GM12878 (cell line): Measurements from ENCODE around the gene SAMD1. TPM values are rescaled to one million over a fixed set of nuclear protein-coding genes. Genes with fewer than 3 reads are reported as not detected.
A peak's percentile ranks its signal among the peaks of the same experiment; 100 is the strongest.
"Not testable (repeated sequence)": the region's sequence is repeated elsewhere in the genome, so short reads cannot be mapped to it uniquely, and the experiment has no call there.

Source experiments
- ATAC-seq: fragments of 200-7000 bp; cut with Tn5 transposase; 3 replicates; pipeline ENCODE4 v1.9.1; 2020; ENCODE audit warnings: mild to moderate bottlenecking, moderate library complexity
- BruUV-seq: library from RNA; stranded (reverse); fragments of 400-500 nt; replicated peaks from 2 replicates; lab custom pipeline; 2021; lab: Mats Ljungman, UMichigan
- CTCF ChIA-PET: fragments of 300-600 bp; sonication (Branson Sonifier 250); formaldehyde crosslinking; extraction: SDS; loops from one replicate; lab custom pipeline; 2021; ENCODE audit warnings: inconsistent platforms; lab: Yijun Ruan, JAX
- POLR2A ChIA-PET: fragments of 350-600 bp; formaldehyde crosslinking; extraction: SDS; loops from one replicate; lab custom pipeline; 2021; ENCODE audit warnings: inconsistent platforms; lab: Charles Lee
- RAD21 ChIA-PET: fragments of 300-600 bp; sonication (Branson Sonifier 250); formaldehyde crosslinking; loops from one replicate; lab custom pipeline; 2023; ENCODE audit warnings: antibody characterized with exemption; ENCODE audit not compliant: unreplicated experiment; lab: Charles Lee
- SMC1A ChIA-PET: fragments of 300-600 bp; sonication (Branson Sonifier 250); formaldehyde crosslinking; loops from one replicate; lab custom pipeline; 2023; ENCODE audit not compliant: unreplicated experiment, uncharacterized antibody; lab: Charles Lee
- DNase-seq: peaks from one replicate; pipeline ENCODE4 v3.0.0-alpha.2; 2011; ENCODE audit warnings: low read depth, low spot score
- FAIRE-seq: peaks from 3 replicates; lab custom pipeline; 2011; peaks lifted over from hg19 to GRCh38; lab: Jason Lieb, UNC
- H2AFZ ChIP-seq: 2 replicates; pipeline ENCODE4 v1.6.0; 2011; ENCODE audit warnings: low read depth, low read length, control low read depth; ENCODE audit not compliant: control insufficient read depth
- H3K27ac ChIP-seq: 2 replicates; pipeline ENCODE4 v1.5.1; 2011; ENCODE audit warnings: control low read depth; ENCODE audit not compliant: control insufficient read depth, insufficient read depth
- H3K27me3 ChIP-seq, 2 experiments: replicated peaks in 1 of 2; 2 replicates each; pipeline versions ENCODE4 v1.6.0 to v1.6.1; 2011; ENCODE audit warnings: low read length in 1 of 2; ENCODE audit not compliant: control insufficient read depth in 2 of 2, insufficient read depth in 2 of 2
- H3K36me3 ChIP-seq, 2 experiments: 2 replicates each; pipeline ENCODE4 v1.5.1; 2011; ENCODE audit warnings: low read length in 1 of 2; ENCODE audit not compliant: control insufficient read depth in 2 of 2, insufficient read depth in 2 of 2
- H3K4me1 ChIP-seq: 2 replicates; pipeline ENCODE4 v1.6.1; 2011; ENCODE audit warnings: mild to moderate bottlenecking, low read length, moderate library complexity, mixed read lengths; ENCODE audit not compliant: control insufficient read depth, insufficient read depth
- H3K4me2 ChIP-seq: 2 replicates; pipeline ENCODE4 v1.6.0; 2011; ENCODE audit warnings: control low read depth; ENCODE audit not compliant: control insufficient read depth, insufficient read depth
- H3K4me3 ChIP-seq: fragments of 200-600 bp; sonication (generic); 2 replicates; pipeline ENCODE4 v1.5.1; 2016
- H3K79me2 ChIP-seq: 2 replicates; pipeline ENCODE4 v1.6.0; 2011; ENCODE audit warnings: low read length; ENCODE audit not compliant: control insufficient read depth, insufficient read depth
- H3K9ac ChIP-seq: 2 replicates; pipeline ENCODE4 v1.8.0; 2011; ENCODE audit warnings: low read length, control low read depth, mixed read lengths; ENCODE audit not compliant: control insufficient read depth, insufficient read depth
- H3K9me3 ChIP-seq: replicated peaks from 3 replicates; pipeline ENCODE4 v1.5.1; 2011; ENCODE audit warnings: mild to moderate bottlenecking, low read length; ENCODE audit not compliant: control insufficient read depth, insufficient read depth
- H4K20me1 ChIP-seq: 2 replicates; pipeline ENCODE4 v1.6.0; 2011; ENCODE audit not compliant: control insufficient read depth, insufficient read depth
- CHD4 ChIP-seq: fragments of 200-600 bp; sonication (generic); IDR thresholded peaks from 2 replicates; pipeline ENCODE4 v1.6.1; 2016; ENCODE audit warnings: mild to moderate bottlenecking
- CTCF ChIP-seq, 3 experiments: IDR thresholded peaks in 2 of 3; conservative IDR thresholded peaks in 1 of 3; 2 replicates each; pipeline ENCODE4 v1.5.1; 2011; ENCODE audit warnings: low read depth in 3 of 3, low read length in 3 of 3, mild to moderate bottlenecking in 3 of 3, control low read depth in 2 of 3, moderate library complexity in 2 of 3, inconsistent platforms in 1 of 3, mixed read lengths in 1 of 3; ENCODE audit not compliant: control insufficient read depth in 2 of 3, insufficient read depth in 1 of 3; ENCODE audit errors: extremely low read depth in 1 of 3
- DPF2 ChIP-seq: fragments of 450-650 bp; IDR thresholded peaks from 2 replicates; pipeline ENCODE4 v1.6.1; 2017; ENCODE audit warnings: mild to moderate bottlenecking
- ESRRA ChIP-seq: IDR thresholded peaks from 2 replicates; pipeline ENCODE4 v1.6.1; 2012; ENCODE audit warnings: mild to moderate bottlenecking, low read length, improper control_type of control experiment
- IRF4 ChIP-seq: IDR thresholded peaks from 2 replicates; pipeline ENCODE4 v1.6.1; 2011; ENCODE audit warnings: low read depth, low read length
- MEF2A ChIP-seq: IDR thresholded peaks from 2 replicates; pipeline ENCODE4 v1.6.1; 2011; ENCODE audit warnings: low read depth, mild to moderate bottlenecking, low read length, moderate library complexity; ENCODE audit not compliant: insufficient read depth
- RAD21 ChIP-seq: IDR thresholded peaks from 2 replicates; pipeline ENCODE4 v1.6.1; 2011; ENCODE audit warnings: mild to moderate bottlenecking, low read depth, low read length, moderate library complexity; ENCODE audit not compliant: insufficient read depth
- SMC3 ChIP-seq: IDR thresholded peaks from 2 replicates; pipeline ENCODE4 v1.6.1; 2011; ENCODE audit warnings: low read length, improper control_type of control experiment, borderline replicate concordance
- SP1 ChIP-seq: IDR thresholded peaks from one replicate; pipeline ENCODE4 v1.6.1; 2011; ENCODE audit warnings: low read depth, low read length
- YY1 ChIP-seq: IDR thresholded peaks from 2 replicates; pipeline ENCODE4 v1.6.1; 2011; ENCODE audit warnings: low read depth, mild to moderate bottlenecking, low read length
- WGBS: methylation state at CpG from one replicate; pipeline ENCODE4 v1.1.6; 2016; ENCODE audit warnings: low lambda C conversion rate; ENCODE audit not compliant: insufficient replicate concordance, insufficient coverage; ENCODE audit errors: missing lambda C conversion rate; 5-methylcytosine and 5-hydroxymethylcytosine counted together
- in situ Hi-C: fragments of 300-500 bp; cut with MboI; formaldehyde crosslinking; loops from 9 replicates; pipeline ENCODE4 v1.14.3; 2018; ENCODE audit warnings: mixed read lengths
- intact Hi-C: fragments of 100-400 bp; cut with micrococcal nuclease; formaldehyde crosslinking; loops from one replicate; pipeline ENCODE4 v1.14.2; 2022; ENCODE audit not compliant: unreplicated experiment
- polyA plus RNA-seq, 11 experiments: library from polyadenylated mRNA; depleted of rRNA in 4 of 11; unstranded in 6 of 11; stranded (reverse) in 5 of 11; fragments of >200 nt; fragmentation: Nextera tagmentation in 4 of 11; fragmentation: Illumina TruSeq in 1 of 11; extraction: Ambion mirVana in 4 of 11; extraction: Trizol in 1 of 11; gene quantifications; 1 replicate in 1 of 11; 2 replicates in 10 of 11; pipeline versions ENCODE4 v1.2.1 to v1.2.3, GENCODE V29; 2011 to 2016; ENCODE audit warnings: inconsistent platforms in 2 of 11, missing spikeins in 2 of 11, low read depth in 1 of 11
- total RNA-seq, 4 experiments: library from RNA; depleted of rRNA in 3 of 4; stranded (reverse); fragments of >200 nt in 3 of 4; fragmentation: Illumina TruSeq in 1 of 4; extraction: Trizol in 1 of 4; gene quantifications; 2 replicates each; pipeline versions ENCODE4 v1.2.1 to v1.2.3, GENCODE V29; 2013 to 2021

The SAMD1 gene
- total and polyA plus RNA-seq, 10 of the 15 experiments (the other 5 are each of a cell fraction or from before 2014, with no cell fraction given), result 3.0 to 71.7 (median 19.3) TPM

DNA sequence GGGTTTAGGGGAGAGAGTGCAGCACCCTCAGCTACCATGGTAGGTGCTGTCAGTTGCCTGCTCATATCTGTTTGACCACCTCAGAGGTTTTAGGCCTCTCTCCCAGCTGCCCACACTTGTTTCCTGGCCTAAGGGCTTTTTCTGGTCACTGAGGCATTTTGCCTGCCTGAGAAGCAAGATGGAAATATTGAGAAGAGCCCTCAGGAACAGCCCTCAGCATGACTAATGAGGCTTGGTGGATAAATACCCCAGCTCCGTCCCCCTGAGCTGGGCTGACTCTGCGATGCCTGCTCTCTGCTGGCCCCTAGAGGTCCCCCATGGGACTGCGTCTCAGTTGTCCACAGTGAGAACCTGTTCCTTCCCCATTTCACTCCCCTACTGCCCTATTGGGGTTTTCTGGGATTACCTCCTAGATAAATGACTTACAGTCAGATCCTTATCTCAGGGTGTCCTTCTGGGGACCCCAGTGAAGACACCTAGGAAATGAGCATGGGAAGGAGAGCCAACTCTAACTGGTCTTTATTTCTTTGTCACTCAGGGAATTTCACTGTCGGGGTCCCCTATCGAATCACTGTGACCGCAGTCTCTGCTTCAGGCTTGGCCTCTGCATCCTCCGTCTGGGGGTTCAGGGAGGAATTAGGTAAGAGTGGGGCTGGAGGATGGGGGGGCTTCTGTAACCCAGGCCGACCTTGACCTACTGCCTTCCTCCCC, 42.0 kb downstream of the SAMD1 start:
- no peak overlapping the region for H3K4me3 ChIP-seq
- H3K4me2 ChIP-seq, result no peak overlapping the region
- H4K20me1 ChIP-seq, result no peaks in the 10 kb centered on the region
- ATAC-seq (peak; percentile 87), FAIRE-seq (peak; percentile 89), DNase-seq (no peak)
- peaks cover 17 to 18% of the 10 kb centered on the region in 2 experiments for H3K36me3 ChIP-seq
- no peak overlapping the region for H3K27ac ChIP-seq
- no peak overlapping the region for H2AFZ ChIP-seq
- CTCF ChIA-PET, result interaction anchor here (0.5 to 9.2 kb wide), 17 partner anchors 10 to 168 kb away, joined by 3 to 81 read pairs (median 4); partner anchors contain the start of genes BRME1, CC2D1A, DCAF15 and IL27RA
- TF ChIP-seq IRF4 (no peak), YY1 (peak; percentile 61), CHD4 (no peak), DPF2 (no peak), CTCF (IDR thresholded peaks at IDR 0.05 in 2 of 3, conservative IDR thresholded peaks at IDR 0.05 in 1 of 3; ENCODE audit: control insufficient read depth in 2 of 3, extremely low read depth in 1 of 3, insufficient read depth in 1 of 3, low read depth in 3 of 3, low read length in 3 of 3) (peak; percentile 73 to 95 (median 92)), SMC3 (peak; percentile 52; the same call in 1 of the 2 replicates), RAD21 (peak; percentile 57), SP1 (no peak), MEF2A (no peak), ESRRA (no peak)
- RAD21 ChIA-PET, result interaction anchor here (1.0 to 1.6 kb wide), 6 partner anchors 17 to 167 kb away, joined by 3 to 8 read pairs (median 4); partner anchors contain the start of gene IL27RA
- POLR2A ChIA-PET, result interaction anchor here (0.5 to 1.1 kb wide), 3 partner anchors 11 to 56 kb away, joined by 3 to 4 read pairs (median 4); partner anchors contain the start of gene MISP3
- WGBS, result 65% methylated on average over 8 of the region's 8 CpGs
- SMC1A ChIA-PET, result interaction anchor here (0.6 to 2.3 kb wide), 5 partner anchors 11 to 168 kb away, joined by 4 to 8 read pairs (median 4); partner anchors contain the start of gene IL27RA
- no TSS peak for BruUV-seq
- no peaks in the 10 kb centered on the region for H3K79me2 ChIP-seq
- peaks cover 2% of the 10 kb centered on the region; the same call in 1 of the 3 replicates for H3K9me3 ChIP-seq
- H3K9ac ChIP-seq, result no peak overlapping the region
- in situ Hi-C loops (no loop called here), intact Hi-C loops (no loop called here)
- no peaks in the 10 kb centered on the region for H3K4me1 ChIP-seq
- H3K27me3 ChIP-seq, result no peaks in the 10 kb centered on the region

- ChIA-PET RAD21 (interaction anchor here (1.0 to 1.6 kb wide), 6 partner anchors 16 to 167 kb away, joined by 3 to 8 read pairs (median 4); partner anchors contain the start of gene IL27RA), CTCF (interaction anchor here (0.9 to 9.2 kb wide), 17 partner anchors 11 to 167 kb away, joined by 3 to 81 read pairs (median 4); partner anchors contain the start of genes BRME1, CC2D1A, DCAF15 and IL27RA), SMC1A (interaction anchor here (1.0 to 2.3 kb wide), 4 partner anchors 12 to 167 kb away, joined by 4 to 8 read pairs (median 4); partner anchors contain the start of gene IL27RA), POLR2A (interaction anchor here (0.6 to 1.1 kb wide), 2 partner anchors 24 to 140 kb away, joined by 3 to 5 read pairs; partner anchors contain the start of gene MISP3)
- DNase-seq, H3K79me2 ChIP-seq, FAIRE-seq, H3K9me3 ChIP-seq, H3K4me1 ChIP-seq, H3K4me2 ChIP-seq, H3K4me3 ChIP-seq, H3K27ac ChIP-seq, H3K27me3 ChIP-seq, in situ Hi-C loops, H2AFZ ChIP-seq, ATAC-seq, H4K20me1 ChIP-seq, H3K9ac ChIP-seq, intact Hi-C loops, BruUV-seq: not testable (repeated sequence)
- 99% methylated on average over 10 of the region's 10 CpGs for WGBS
- H3K36me3 ChIP-seq, result peaks cover 18 to 20% of the 10 kb centered on the region in 2 experiments
These were observed 42.7 kb downstream of the SAMD1 start for GRCh38 chr19:14047866-14048265.
